HepG2 (cell line): ENCODE results near the gene RIPK3. TPM values are rescaled to one million over a fixed set of nuclear protein-coding genes. Genes with fewer than 3 reads are reported as not detected.

Source experiments
- ATAC-seq: fragments of 200-7000 bp; cut with Tn5 transposase; 3 replicates; pipeline ENCODE4 v1.9.1; 2020; ENCODE audit warnings: mild to moderate bottlenecking, moderate library complexity
- BruUV-seq: library from RNA; stranded (reverse); fragments of 400-500 nt; replicated peaks from 2 replicates; lab custom pipeline; 2021; lab: Mats Ljungman, UMichigan
- CTCF ChIA-PET: fragments of 300-600 bp; formaldehyde crosslinking; extraction: SDS; loops from one replicate; lab custom pipeline; 2021; ENCODE audit warnings: low total read pairs, inconsistent platforms, low intra/inter-chr PET ratio; lab: Yijun Ruan, JAX
- POLR2A ChIA-PET: fragments of 350-600 bp; sonication (Branson Sonifier 250); formaldehyde crosslinking; loops from one replicate; lab custom pipeline; 2020; ENCODE audit warnings: antibody characterized with exemption, inconsistent platforms; lab: Yijun Ruan, JAX
- DNase-seq: peaks from one replicate; pipeline ENCODE4 v3.0.0-alpha.2; 2015; ENCODE audit warnings: low spot score
- FAIRE-seq: peaks from 3 replicates; lab custom pipeline; 2011; peaks lifted over from hg19 to GRCh38; lab: Jason Lieb, UNC
- H2AFZ ChIP-seq: one replicate; pipeline ENCODE4 v1.6.1; 2011; ENCODE audit warnings: low read length, inconsistent platforms
- H3K27ac ChIP-seq: fragments of 300-600 bp; 3 replicates; pipeline ENCODE4 v1.8.0; 2011; ENCODE audit warnings: mixed run types, mild to moderate bottlenecking, mixed read lengths, low read length, inconsistent platforms; ENCODE audit not compliant: insufficient read depth; ENCODE audit errors: extremely low read length
- H3K27me3 ChIP-seq, 2 experiments: fragments of 200-600 bp in 1 of 2; 2 replicates in 1 of 2; 3 replicates in 1 of 2; pipeline versions ENCODE4 v1.6.0 to v1.8.0; 2011; ENCODE audit warnings: low read length in 2 of 2, mild to moderate bottlenecking in 2 of 2, moderate library complexity in 2 of 2, inconsistent platforms in 1 of 2; ENCODE audit not compliant: insufficient read depth in 2 of 2, control insufficient read depth in 1 of 2
- H3K36me3 ChIP-seq, 2 experiments: fragments of 200-600 bp in 1 of 2; replicated peaks in 1 of 2; 2 replicates in 1 of 2; 3 replicates in 1 of 2; pipeline versions ENCODE4 v1.5.1 to v1.8.0; 2011; ENCODE audit warnings: low read length in 2 of 2, inconsistent platforms in 1 of 2; ENCODE audit not compliant: insufficient read depth in 2 of 2, control insufficient read depth in 1 of 2
- H3K4me1 ChIP-seq: 2 replicates; pipeline ENCODE4 v1.5.1; 2012; ENCODE audit warnings: low read length, inconsistent platforms; ENCODE audit not compliant: insufficient read depth
- H3K4me2 ChIP-seq: 2 replicates; pipeline ENCODE4 v1.6.0; 2011; ENCODE audit warnings: low read depth, low read length, inconsistent platforms
- H3K4me3 ChIP-seq, 3 experiments: fragments of 200-600 bp in 1 of 3; sonication (generic), shearing (Covaris generic) in 1 of 3; replicated peaks in 1 of 3; 2 replicates each; pipeline ENCODE4 v1.5.1; 2011 to 2016; ENCODE audit warnings: low read length in 3 of 3, inconsistent platforms in 2 of 3, low read depth in 2 of 3, mild to moderate bottlenecking in 2 of 3, control low read depth in 1 of 3, mixed read lengths in 1 of 3; ENCODE audit not compliant: insufficient read depth in 1 of 3
- H3K79me2 ChIP-seq: one replicate; pipeline ENCODE4 v1.6.1; 2011; ENCODE audit warnings: low read length, inconsistent platforms; ENCODE audit not compliant: insufficient read depth
- H3K9ac ChIP-seq: 2 replicates; pipeline ENCODE4 v1.6.0; 2011; ENCODE audit warnings: mild to moderate bottlenecking, low read depth, low read length, inconsistent platforms; ENCODE audit not compliant: insufficient read depth
- H3K9me3 ChIP-seq: 2 replicates; pipeline ENCODE4 v1.5.1; 2012; ENCODE audit warnings: mild to moderate bottlenecking, low read length
- H4K20me1 ChIP-seq: 2 replicates; pipeline ENCODE4 v1.6.0; 2011; ENCODE audit warnings: inconsistent platforms, mild to moderate bottlenecking, low read length, moderate library complexity; ENCODE audit not compliant: insufficient read depth
- MYC ChIP-seq: sonication (generic); formaldehyde crosslinking; IDR thresholded peaks from 2 replicates; pipeline ENCODE4 v1.9.0; 2021; ENCODE audit warnings: missing genetic modification reagents, borderline replicate concordance
- NFRKB ChIP-seq: fragments of 450-650 bp; IDR thresholded peaks from 2 replicates; pipeline ENCODE4 v1.6.1; 2017
- PHF21A ChIP-seq: sonication (generic); formaldehyde crosslinking; IDR thresholded peaks from 2 replicates; pipeline ENCODE4 v1.5.0; 2020; ENCODE audit warnings: mild to moderate bottlenecking, missing genetic modification reagents
- SIX1 ChIP-seq: sonication (generic); formaldehyde crosslinking; IDR thresholded peaks from 2 replicates; pipeline ENCODE4 v1.4.0; 2020; ENCODE audit warnings: missing genetic modification reagents, borderline replicate concordance
- ZNF678 ChIP-seq: sonication (generic); formaldehyde crosslinking; IDR thresholded peaks from 2 replicates; pipeline ENCODE4 v1.4.0; 2020; ENCODE audit warnings: mild to moderate bottlenecking, missing genetic modification reagents
- ZNF687 ChIP-seq: sonication (generic); formaldehyde crosslinking; IDR thresholded peaks from 2 replicates; pipeline ENCODE4 v1.5.1; 2020; ENCODE audit warnings: mild to moderate bottlenecking, missing genetic modification reagents, moderate library complexity
- WGBS: methylation state at CpG from one replicate; pipeline ENCODE4 v1.1.6; 2017; ENCODE audit warnings: low lambda C conversion rate; 5-methylcytosine and 5-hydroxymethylcytosine counted together
- in situ Hi-C: cut with HindIII; loops from 2 replicates; pipeline ENCODE4 v1.10.0; 2017; ENCODE audit warnings: low pct_unique_long_range_greater_than_20kb; ENCODE audit not compliant: extremely low pct_ligation_motif_present
- intact Hi-C: fragments of 100-400 bp; cut with micrococcal nuclease; formaldehyde crosslinking; loops from one replicate; pipeline ENCODE4 v1.10.0; 2022; ENCODE audit not compliant: unreplicated experiment
- polyA plus RNA-seq, 8 experiments: library from polyadenylated mRNA; depleted of rRNA in 3 of 8; stranded (reverse) in 7 of 8; unstranded in 1 of 8; fragments of >200 nt; fragmentation: Illumina TruSeq in 4 of 8; extraction: Trizol in 4 of 8; gene quantifications; 2 replicates each; pipeline versions ENCODE4 v1.2.1 to v1.2.3, GENCODE V29; 2011 to 2016; ENCODE audit warnings: low read depth in 4 of 8, missing spikeins in 1 of 8, mixed read lengths in 1 of 8; ENCODE audit not compliant: insufficient read depth in 1 of 8
- small RNA-seq, 3 experiments: library from RNA; depleted of rRNA; stranded (forward); fragments of <200 nt; gene quantifications; one replicate each; pipeline ENCODE3, GENCODE V24; 2012; ENCODE audit warnings: low read depth in 2 of 3, low replicate concordance in 1 of 3; ENCODE audit not compliant: insufficient read length in 3 of 3, insufficient read depth in 2 of 3
- total RNA-seq, 5 experiments: library from RNA; depleted of rRNA; stranded (reverse); fragments of >200 nt; fragmentation: Illumina TruSeq; extraction: Trizol; gene quantifications; 2 replicates each; pipeline ENCODE4 v1.2.3, GENCODE V29; 2016; ENCODE audit warnings: low read depth in 1 of 5
- TF ChIP-seq, protein P1 (sequence below): conservative IDR thresholded peaks from 2 replicates; pipeline ENCODE4 v1.6.1; 2018; ENCODE audit warnings: missing genetic modification reagents

Gene RIPK3
- total and polyA plus RNA-seq, 2 of the 13 experiments (the other 11 are each of a cell fraction or from before 2014, with no cell fraction given), result not detected

- no peaks in the 10 kb centered on the region for H3K9me3 ChIP-seq
- 95% methylated on average over 5 of the region's 5 CpGs for WGBS
- H3K36me3 ChIP-seq, result peaks cover 26 to 28% of the 10 kb centered on the region in 2 experiments
- CTCF ChIA-PET, result no interaction called here
- no peaks in the 10 kb centered on the region for H3K79me2 ChIP-seq
- TF ChIP-seq PHF21A (CRISPR knock-in tag), result no peak
- TF ChIP-seq MYC (CRISPR knock-in tag), result 0 out of 2 replicates have a peak, but pooled peaks have one; percentile 9
- no peak for TF ChIP-seq ZNF678 (CRISPR knock-in tag)
- no peak for TF ChIP-seq NFRKB
- TF ChIP-seq SIX1 (CRISPR knock-in tag), result no peak
- TF ChIP-seq, protein P1, sequence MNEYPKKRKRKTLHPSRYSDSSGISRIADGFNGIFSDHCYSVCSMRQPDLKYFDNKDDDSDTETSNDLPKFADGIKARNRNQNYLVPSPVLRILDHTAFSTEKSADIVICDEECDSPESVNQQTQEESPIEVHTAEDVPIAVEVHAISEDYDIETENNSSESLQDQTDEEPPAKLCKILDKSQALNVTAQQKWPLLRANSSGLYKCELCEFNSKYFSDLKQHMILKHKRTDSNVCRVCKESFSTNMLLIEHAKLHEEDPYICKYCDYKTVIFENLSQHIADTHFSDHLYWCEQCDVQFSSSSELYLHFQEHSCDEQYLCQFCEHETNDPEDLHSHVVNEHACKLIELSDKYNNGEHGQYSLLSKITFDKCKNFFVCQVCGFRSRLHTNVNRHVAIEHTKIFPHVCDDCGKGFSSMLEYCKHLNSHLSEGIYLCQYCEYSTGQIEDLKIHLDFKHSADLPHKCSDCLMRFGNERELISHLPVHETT (CRISPR knock-in tag), result no peak
- TF ChIP-seq ZNF687 (CRISPR knock-in tag), result peak; percentile 20; the same call in 1 of the 2 replicates
- POLR2A ChIA-PET, result interaction anchor here (0.7 to 1.7 kb wide), 4 partner anchors 14 to 44 kb away, joined by 3 to 11 read pairs (median 5); partner anchors contain the start of genes CIDEB, RABGGTA and TINF2
- H3K27ac ChIP-seq, result no peak overlapping the region
- H3K27me3 ChIP-seq, result no peaks in the 10 kb centered on the region
- no peak overlapping the region for H3K9ac ChIP-seq
- DNase-seq (no peak), FAIRE-seq (no peak), ATAC-seq (no peak)
- H3K4me2 ChIP-seq, result no peak overlapping the region
- H2AFZ ChIP-seq, result no peak overlapping the region
- in situ Hi-C loops, result no loop called here
- intact Hi-C loops, result no loop called here
- H3K4me1 ChIP-seq, result peaks cover 9% of the 10 kb centered on the region
- no TSS peak for BruUV-seq
- H4K20me1 ChIP-seq, result no peaks in the 10 kb centered on the region
- H3K4me3 ChIP-seq, result no peak overlapping the region
Measured at GRCh38 chr14:24286996-24287395, 52.8 kb downstream of the RIPK3 start.

Small RNA genes lying within 50 kb of the gene (small RNA-seq; reads per million reads assigned to genes)
- gene RF00026, result 0 reads per million in 3 experiments

Other genes with a start within 250 kb of the RIPK3 start
Only the 30 nearest of the 33 such genes appear.
- 4.7 and 5.2 TPM in 2 replicates for gene NRL, start 225.0 kb downstream of the RIPK3 start, total RNA-seq (2016; rRNA removed; fragmentation: Illumina TruSeq; extraction: Trizol)
- gene NRL, start 225.0 kb downstream of the RIPK3 start, polyA plus RNA-seq (2011; rRNA removed), result 2.5 and 3.4 TPM in 2 replicates
- 3.1 and 5.8 TPM in 2 replicates for gene FITM1, start 209.3 kb downstream of the RIPK3 start, total RNA-seq (2016; rRNA removed; fragmentation: Illumina TruSeq; extraction: Trizol)
- 2.7 and 3.6 TPM in 2 replicates for gene FITM1, start 209.3 kb downstream of the RIPK3 start, polyA plus RNA-seq (2011; rRNA removed)
- 608 and 713 TPM in 2 replicates for gene PSME1, start 203.8 kb downstream of the RIPK3 start, total RNA-seq (2016; rRNA removed; fragmentation: Illumina TruSeq; extraction: Trizol)
- gene PSME1, start 203.8 kb downstream of the RIPK3 start, polyA plus RNA-seq (2011; rRNA removed), result 144 and 159 TPM in 2 replicates
- 71.2 and 78.7 TPM in 2 replicates for gene EMC9, start 198.4 kb downstream of the RIPK3 start, total RNA-seq (2016; rRNA removed; fragmentation: Illumina TruSeq; extraction: Trizol)
- gene EMC9, start 198.4 kb downstream of the RIPK3 start, polyA plus RNA-seq (2011; rRNA removed), result 60.5 and 63.9 TPM in 2 replicates
- gene PSME2, start 193.4 kb downstream of the RIPK3 start, total RNA-seq (2016; rRNA removed; fragmentation: Illumina TruSeq; extraction: Trizol), result 716 and 834 TPM in 2 replicates
- gene PSME2, start 193.4 kb downstream of the RIPK3 start, polyA plus RNA-seq (2011; rRNA removed), result 332 and 362 TPM in 2 replicates
- gene RNF31, start 192.5 kb downstream of the RIPK3 start, total RNA-seq (2016; rRNA removed; fragmentation: Illumina TruSeq; extraction: Trizol), result 65.9 and 86.8 TPM in 2 replicates
- gene RNF31, start 192.5 kb downstream of the RIPK3 start, polyA plus RNA-seq (2011; rRNA removed), result 48.2 and 59.0 TPM in 2 replicates
- 13.8 and 14.9 TPM in 2 replicates for gene IRF9, start 178.7 kb downstream of the RIPK3 start, total RNA-seq (2016; rRNA removed; fragmentation: Illumina TruSeq; extraction: Trizol)
- 49.7 and 60.9 TPM in 2 replicates for gene IRF9, start 178.7 kb downstream of the RIPK3 start, polyA plus RNA-seq (2011; rRNA removed)
- gene REC8, start 167.9 kb downstream of the RIPK3 start, total RNA-seq (2016; rRNA removed; fragmentation: Illumina TruSeq; extraction: Trizol), result 3.4 TPM in 1 of 2 replicates, not detected in the other
- gene REC8, start 167.9 kb downstream of the RIPK3 start, polyA plus RNA-seq (2011; rRNA removed), result 14.7 and 17.3 TPM in 2 replicates
- 149 and 179 TPM in 2 replicates for gene IPO4, start 151.2 kb downstream of the RIPK3 start, total RNA-seq (2016; rRNA removed; fragmentation: Illumina TruSeq; extraction: Trizol)
- 37.4 and 39.0 TPM in 2 replicates for gene IPO4, start 151.2 kb downstream of the RIPK3 start, polyA plus RNA-seq (2011; rRNA removed)
- gene TM9SF1, start 144.6 kb downstream of the RIPK3 start, total RNA-seq (2016; rRNA removed; fragmentation: Illumina TruSeq; extraction: Trizol), result 56.4 and 110 TPM in 2 replicates
- gene TM9SF1, start 144.6 kb downstream of the RIPK3 start, polyA plus RNA-seq (2011; rRNA removed), result 83.2 and 85.1 TPM in 2 replicates
- gene TSSK4, start 134.3 kb downstream of the RIPK3 start, total RNA-seq (2016; rRNA removed; fragmentation: Illumina TruSeq; extraction: Trizol), result 0.44 TPM in 1 of 2 replicates, not detected in the other
- 0.08 and 0.14 TPM in 2 replicates for gene TSSK4, start 134.3 kb downstream of the RIPK3 start, polyA plus RNA-seq (2011; rRNA removed)
- 113 and 140 TPM in 2 replicates for gene CHMP4A, start 126.5 kb downstream of the RIPK3 start, total RNA-seq (2016; rRNA removed; fragmentation: Illumina TruSeq; extraction: Trizol)
- gene CHMP4A, start 126.5 kb downstream of the RIPK3 start, polyA plus RNA-seq (2011; rRNA removed), result 80.8 and 83.6 TPM in 2 replicates
- 48.7 and 66.0 TPM in 2 replicates for gene MDP1, start 123.9 kb downstream of the RIPK3 start, total RNA-seq (2016; rRNA removed; fragmentation: Illumina TruSeq; extraction: Trizol)
- 38.2 and 44.1 TPM in 2 replicates for gene MDP1, start 123.9 kb downstream of the RIPK3 start, polyA plus RNA-seq (2011; rRNA removed)
- 713 and 818 TPM in 2 replicates for gene NEDD8, start 107.6 kb downstream of the RIPK3 start, total RNA-seq (2016; rRNA removed; fragmentation: Illumina TruSeq; extraction: Trizol)
- gene NEDD8, start 107.6 kb downstream of the RIPK3 start, polyA plus RNA-seq (2011; rRNA removed), result 473 and 535 TPM in 2 replicates
- 273 and 345 TPM in 2 replicates for gene GMPR2, start 107.1 kb downstream of the RIPK3 start, total RNA-seq (2016; rRNA removed; fragmentation: Illumina TruSeq; extraction: Trizol)
- 185 and 210 TPM in 2 replicates for gene GMPR2, start 107.1 kb downstream of the RIPK3 start, polyA plus RNA-seq (2011; rRNA removed)
- gene TINF2, start 97.4 kb downstream of the RIPK3 start, total RNA-seq (2016; rRNA removed; fragmentation: Illumina TruSeq; extraction: Trizol), result 73.5 and 73.7 TPM in 2 replicates
- 52.0 and 59.8 TPM in 2 replicates for gene TINF2, start 97.4 kb downstream of the RIPK3 start, polyA plus RNA-seq (2011; rRNA removed)
- gene TGM1, start 76.8 kb downstream of the RIPK3 start, total RNA-seq (2016; rRNA removed; fragmentation: Illumina TruSeq; extraction: Trizol), result 1.9 and 3.2 TPM in 2 replicates
- 9.5 and 10.6 TPM in 2 replicates for gene TGM1, start 76.8 kb downstream of the RIPK3 start, polyA plus RNA-seq (2011; rRNA removed)
- gene RABGGTA, start 68.4 kb downstream of the RIPK3 start, total RNA-seq (2016; rRNA removed; fragmentation: Illumina TruSeq; extraction: Trizol), result 31.2 and 57.9 TPM in 2 replicates
- gene RABGGTA, start 68.4 kb downstream of the RIPK3 start, polyA plus RNA-seq (2011; rRNA removed), result 90.8 and 111 TPM in 2 replicates
- 46.3 and 60.8 TPM in 2 replicates for gene DHRS1, start 40.2 kb downstream of the RIPK3 start, total RNA-seq (2016; rRNA removed; fragmentation: Illumina TruSeq; extraction: Trizol)
- gene DHRS1, start 40.2 kb downstream of the RIPK3 start, polyA plus RNA-seq (2011; rRNA removed), result 49.8 and 52.2 TPM in 2 replicates
- 61.6 and 64.5 TPM in 2 replicates for gene NOP9, start 40.1 kb downstream of the RIPK3 start, total RNA-seq (2016; rRNA removed; fragmentation: Illumina TruSeq; extraction: Trizol)
- gene NOP9, start 40.1 kb downstream of the RIPK3 start, polyA plus RNA-seq (2011; rRNA removed), result 24.5 and 33.8 TPM in 2 replicates
- 22.4 and 35.8 TPM in 2 replicates for gene CIDEB, start 32.0 kb downstream of the RIPK3 start, total RNA-seq (2016; rRNA removed; fragmentation: Illumina TruSeq; extraction: Trizol)
- gene CIDEB, start 32.0 kb downstream of the RIPK3 start, polyA plus RNA-seq (2011; rRNA removed), result 110 and 143 TPM in 2 replicates
- 1.4 and 6.9 TPM in 2 replicates for gene LTB4R2, start 29.9 kb downstream of the RIPK3 start, total RNA-seq (2016; rRNA removed; fragmentation: Illumina TruSeq; extraction: Trizol)
- gene LTB4R2, start 29.9 kb downstream of the RIPK3 start, polyA plus RNA-seq (2011; rRNA removed), result 3.9 and 6.1 TPM in 2 replicates
- 1.00 and 3.2 TPM in 2 replicates for gene LTB4R, start 28.5 kb downstream of the RIPK3 start, total RNA-seq (2016; rRNA removed; fragmentation: Illumina TruSeq; extraction: Trizol)
- 8.2 and 12.4 TPM in 2 replicates for gene LTB4R, start 28.5 kb downstream of the RIPK3 start, polyA plus RNA-seq (2011; rRNA removed)
- not detected in 2 replicates for gene ADCY4, start 4.9 kb downstream of the RIPK3 start, total RNA-seq (2016; rRNA removed; fragmentation: Illumina TruSeq; extraction: Trizol)
- 0.03 TPM in 1 of 2 replicates, not detected in the other for gene ADCY4, start 4.9 kb downstream of the RIPK3 start, polyA plus RNA-seq (2011; rRNA removed)
- gene NFATC4, start 28.2 kb upstream of the RIPK3 start, total RNA-seq (2016; rRNA removed; fragmentation: Illumina TruSeq; extraction: Trizol), result 0.04 TPM in 1 of 2 replicates, not detected in the other
- gene NFATC4, start 28.2 kb upstream of the RIPK3 start, polyA plus RNA-seq (2011; rRNA removed), result 0.15 and 0.24 TPM in 2 replicates
- 1.1 and 1.3 TPM in 2 replicates for gene NYNRIN, start 59.0 kb upstream of the RIPK3 start, total RNA-seq (2016; rRNA removed; fragmentation: Illumina TruSeq; extraction: Trizol)
- gene NYNRIN, start 59.0 kb upstream of the RIPK3 start, polyA plus RNA-seq (2011; rRNA removed), result 0.63 and 0.95 TPM in 2 replicates
- gene CBLN3, start 89.7 kb upstream of the RIPK3 start, total RNA-seq (2016; rRNA removed; fragmentation: Illumina TruSeq; extraction: Trizol), result 0.45 and 0.66 TPM in 2 replicates
- 0.74 and 0.98 TPM in 2 replicates for gene CBLN3, start 89.7 kb upstream of the RIPK3 start, polyA plus RNA-seq (2011; rRNA removed)
- 72.2 and 75.7 TPM in 2 replicates for gene KHNYN, start 90.0 kb upstream of the RIPK3 start, total RNA-seq (2016; rRNA removed; fragmentation: Illumina TruSeq; extraction: Trizol)
- 52.8 and 76.4 TPM in 2 replicates for gene KHNYN, start 90.0 kb upstream of the RIPK3 start, polyA plus RNA-seq (2011; rRNA removed)
- 25.0 and 34.4 TPM in 2 replicates for gene SDR39U1, start 102.8 kb upstream of the RIPK3 start, total RNA-seq (2016; rRNA removed; fragmentation: Illumina TruSeq; extraction: Trizol)
- gene SDR39U1, start 102.8 kb upstream of the RIPK3 start, polyA plus RNA-seq (2011; rRNA removed), result 129 and 163 TPM in 2 replicates
- gene CMA1, start 168.3 kb upstream of the RIPK3 start, total RNA-seq (2016; rRNA removed; fragmentation: Illumina TruSeq; extraction: Trizol), result not detected in 2 replicates
- gene CMA1, start 168.3 kb upstream of the RIPK3 start, polyA plus RNA-seq (2011; rRNA removed), result not detected in 2 replicates